H1 (cell line): ENCODE results near the gene NFIA. TPM values are rescaled to one million over a fixed set of nuclear protein-coding genes. Genes with fewer than 3 reads are reported as not detected.

Experiments
- CTCF ChIA-PET: fragments of 300-600 bp; sonication (Branson Sonifier 250); formaldehyde crosslinking; loops from one replicate; lab custom pipeline; 2021; ENCODE audit not compliant: partially characterized antibody; lab: Charles Lee
- POLR2A ChIA-PET: fragments of 300-600 bp; sonication (Branson Sonifier 250); formaldehyde crosslinking; loops from one replicate; lab custom pipeline; 2021; ENCODE audit warnings: inconsistent platforms; ENCODE audit not compliant: partially characterized antibody; lab: Charles Lee
- DNase-seq, 2 experiments: peaks; one replicate each; pipeline versions ENCODE4 v3.0.0 to v3.0.0-alpha.2; 2010 to 2022; ENCODE audit warnings: low spot score in 2 of 2, low read depth in 1 of 2, mixed read lengths in 1 of 2
- FAIRE-seq: peaks from 2 replicates; lab custom pipeline; 2011; peaks lifted over from hg19 to GRCh38; lab: Jason Lieb, UNC
- H2AFZ ChIP-seq: 2 replicates; pipeline ENCODE4 v1.8.1; 2012; ENCODE audit warnings: low read length, inconsistent platforms
- H2AK5ac ChIP-seq: 2 replicates; pipeline ENCODE4 v1.6.1; 2013; ENCODE audit warnings: low read depth, low read length
- H2BK120ac ChIP-seq: replicated peaks from 2 replicates; pipeline ENCODE3; 2013; ENCODE audit warnings: low read depth, low read length, inconsistent platforms
- H2BK12ac ChIP-seq: 2 replicates; pipeline ENCODE4 v1.6.1; 2013; ENCODE audit warnings: low read depth, low read length
- H2BK15ac ChIP-seq: 2 replicates; pipeline ENCODE4 v1.6.1; 2013; ENCODE audit warnings: low read length
- H2BK20ac ChIP-seq: 2 replicates; pipeline ENCODE4 v1.6.1; 2013; ENCODE audit warnings: low read length
- H2BK5ac ChIP-seq: 2 replicates; pipeline ENCODE4 v1.6.1; 2013; ENCODE audit warnings: low read depth, low read length
- H3K14ac ChIP-seq: 2 replicates; pipeline ENCODE4 v1.6.1; 2013; ENCODE audit warnings: inconsistent platforms; ENCODE audit not compliant: insufficient read length
- H3K18ac ChIP-seq: 2 replicates; pipeline ENCODE4 v1.6.1; 2013; ENCODE audit warnings: low read length; ENCODE audit errors: extremely low read depth
- H3K23ac ChIP-seq: 2 replicates; pipeline ENCODE4 v1.6.1; 2013; ENCODE audit warnings: inconsistent platforms; ENCODE audit not compliant: insufficient read length
- H3K23me2 ChIP-seq: 2 replicates; pipeline ENCODE4 v1.6.1; 2013; ENCODE audit warnings: low read depth, low read length
- H3K27ac ChIP-seq: 2 replicates; pipeline ENCODE4 v1.6.1; 2011; ENCODE audit warnings: low read depth, low read length, inconsistent platforms
- H3K27me3 ChIP-seq, 4 experiments: replicated peaks in 1 of 4; 1 replicate in 1 of 4; 2 replicates in 3 of 4; pipeline versions ENCODE4 v1.6.1 to v1.8.1; 2011 to 2013; ENCODE audit warnings: low read length in 3 of 4, mild to moderate bottlenecking in 3 of 4, inconsistent platforms in 2 of 4, mixed read lengths in 2 of 4, moderate library complexity in 1 of 4; ENCODE audit not compliant: control insufficient read depth in 3 of 4, insufficient read depth in 3 of 4; ENCODE audit errors: extremely low read depth in 1 of 4
- H3K36me3 ChIP-seq, 4 experiments: 2 replicates each; pipeline versions ENCODE4 v1.6.1 to v1.8.1; 2011 to 2013; ENCODE audit warnings: mild to moderate bottlenecking in 4 of 4, low read length in 3 of 4, moderate library complexity in 2 of 4, control low read depth in 1 of 4, inconsistent platforms in 1 of 4; ENCODE audit not compliant: insufficient read depth in 4 of 4, control insufficient read depth in 2 of 4
- H3K4ac ChIP-seq: replicated peaks from 2 replicates; pipeline ENCODE3; 2013; ENCODE audit warnings: low read length, low read depth, mixed read lengths, inconsistent platforms; ENCODE audit not compliant: insufficient read length
- H3K4me1 ChIP-seq, 4 experiments: replicated peaks in 1 of 4; 1 replicate in 1 of 4; 2 replicates in 3 of 4; pipeline versions ENCODE4 v1.6.1 to v1.8.1; 2011 to 2013; ENCODE audit warnings: low read length in 3 of 4, inconsistent platforms in 2 of 4, mixed read lengths in 1 of 4; ENCODE audit not compliant: insufficient read depth in 4 of 4, control insufficient read depth in 3 of 4
- H3K4me2 ChIP-seq, 2 experiments: 2 replicates each; pipeline versions ENCODE4 v1.6.1 to v1.8.1; 2011 to 2013; ENCODE audit warnings: low read depth in 2 of 2, low read length in 2 of 2, control low read depth in 1 of 2, inconsistent platforms in 1 of 2, mild to moderate bottlenecking in 1 of 2; ENCODE audit not compliant: insufficient read depth in 1 of 2
- H3K4me3 ChIP-seq, 4 experiments: fragments of 200-600, 300-600 bp in 1 of 4; sonication (generic), shearing (Covaris generic), sonication (Bioruptor Twin) in 1 of 4; 2 replicates each; pipeline versions ENCODE4 v1.5.1 to v1.8.1; 2011 to 2016; ENCODE audit warnings: low read length in 4 of 4, low read depth in 3 of 4, control low read depth in 2 of 4, inconsistent platforms in 2 of 4, mild to moderate bottlenecking in 2 of 4, mixed read lengths in 1 of 4, moderate library complexity in 1 of 4; ENCODE audit not compliant: insufficient read depth in 2 of 4; ENCODE audit errors: extremely low read depth in 1 of 4
- H3K56ac ChIP-seq: replicated peaks from 2 replicates; pipeline ENCODE3; 2013; ENCODE audit warnings: low read depth, mild to moderate bottlenecking, mixed read lengths, low read length, inconsistent platforms; ENCODE audit not compliant: insufficient read length
- H3K79me1 ChIP-seq: 2 replicates; pipeline ENCODE4 v1.6.1; 2013; ENCODE audit warnings: low read depth, low read length, control low read depth
- H3K79me2 ChIP-seq, 2 experiments: 2 replicates each; pipeline versions ENCODE4 v1.6.1 to v1.8.1; 2012 to 2013; ENCODE audit warnings: low read length in 2 of 2, mild to moderate bottlenecking in 2 of 2, inconsistent platforms in 1 of 2; ENCODE audit not compliant: insufficient read depth in 2 of 2, control insufficient read depth in 1 of 2
- H3K9ac ChIP-seq, 4 experiments: replicated peaks in 1 of 4; 1 replicate in 1 of 4; 2 replicates in 3 of 4; pipeline versions ENCODE4 v1.6.1 to v1.8.1; 2011 to 2013; ENCODE audit warnings: low read depth in 3 of 4, low read length in 3 of 4, control low read depth in 2 of 4, mild to moderate bottlenecking in 2 of 4, moderate library complexity in 2 of 4, inconsistent platforms in 1 of 4; ENCODE audit errors: extremely low read depth in 1 of 4
- H3K9me3 ChIP-seq, 2 experiments: 2 replicates each; pipeline versions ENCODE4 v1.6.1 to v1.8.1; 2012 to 2013; ENCODE audit warnings: mild to moderate bottlenecking in 2 of 2, moderate library complexity in 2 of 2, control low read depth in 1 of 2, inconsistent platforms in 1 of 2, low read depth in 1 of 2, low read length in 1 of 2, mixed read lengths in 1 of 2; ENCODE audit not compliant: insufficient read depth in 2 of 2
- H4K20me1 ChIP-seq, 2 experiments: replicated peaks in 1 of 2; 2 replicates each; pipeline versions ENCODE3 to v1.8.1; 2011 to 2013; ENCODE audit warnings: inconsistent platforms in 2 of 2, low read length in 2 of 2, mild to moderate bottlenecking in 1 of 2; ENCODE audit not compliant: insufficient read depth in 2 of 2, control insufficient read depth in 1 of 2
- H4K5ac ChIP-seq: 2 replicates; pipeline ENCODE4 v1.6.1; 2013; ENCODE audit warnings: low read length, low read depth, mixed read lengths, inconsistent platforms; ENCODE audit not compliant: insufficient read length
- H4K8ac ChIP-seq: 2 replicates; pipeline ENCODE4 v1.8.0; 2013; ENCODE audit warnings: mild to moderate bottlenecking, moderate library complexity, low read length, inconsistent platforms; ENCODE audit not compliant: insufficient read depth; ENCODE audit errors: extremely low read depth
- H4K91ac ChIP-seq: replicated peaks from 2 replicates; pipeline ENCODE3; 2013; ENCODE audit warnings: low read length, mixed read lengths, inconsistent platforms; ENCODE audit not compliant: insufficient read length
- BRCA1 ChIP-seq: IDR thresholded peaks from 2 replicates; pipeline ENCODE4 v1.6.1; 2012; ENCODE audit warnings: low read depth, low read length, improper control_type of control experiment
- CEBPB ChIP-seq: IDR thresholded peaks from 2 replicates; pipeline ENCODE4 v1.6.1; 2012; ENCODE audit warnings: low read depth, low read length
- FOSL1 ChIP-seq: IDR thresholded peaks from 2 replicates; pipeline ENCODE4 v1.6.1; 2011; ENCODE audit warnings: mild to moderate bottlenecking, low read depth, low read length, moderate library complexity; ENCODE audit not compliant: insufficient read depth
- GTF2F1 ChIP-seq: IDR thresholded peaks from 2 replicates; pipeline ENCODE4 v1.6.1; 2012; ENCODE audit warnings: low read depth, low read length, improper control_type of control experiment, borderline replicate concordance
- HDAC6 ChIP-seq: IDR thresholded peaks from one replicate; pipeline ENCODE4 v1.7.1; 2012; ENCODE audit warnings: low read depth, mild to moderate bottlenecking, inconsistent platforms, low read length, moderate library complexity
- KDM1A ChIP-seq: fragments of 200-600, 300-600 bp; sonication (generic); IDR thresholded peaks from 2 replicates; pipeline ENCODE4 v1.7.1; 2016; ENCODE audit warnings: mild to moderate bottlenecking, low read length, borderline replicate concordance
- RNF2 ChIP-seq: fragments of 200-900, 300-1000 bp; sonication (generic); IDR thresholded peaks from 2 replicates; pipeline ENCODE4 v1.7.1; 2016; ENCODE audit warnings: borderline replicate concordance, low read depth, mild to moderate bottlenecking, antibody characterized with exemption, low read length; ENCODE audit not compliant: poor library complexity, severe bottlenecking; ENCODE audit errors: missing control alignments
- RXRA ChIP-seq: IDR thresholded peaks from 2 replicates; pipeline ENCODE4 v1.6.1; 2011; ENCODE audit warnings: low read depth, mild to moderate bottlenecking, low read length, moderate library complexity; ENCODE audit not compliant: insufficient read depth
- SIN3A ChIP-seq, 2 experiments: IDR thresholded peaks in 1 of 2; conservative IDR thresholded peaks in 1 of 2; 2 replicates each; pipeline ENCODE4 v1.6.1; 2011 to 2012; ENCODE audit warnings: low read length in 2 of 2, improper control_type of control experiment in 1 of 2, low read depth in 1 of 2, mild to moderate bottlenecking in 1 of 2
- SP2 ChIP-seq: IDR thresholded peaks from 2 replicates; pipeline ENCODE4 v1.6.1; 2012; ENCODE audit warnings: mild to moderate bottlenecking, low read length, inconsistent platforms
- SUZ12 ChIP-seq: fragments of 200-600 bp; sonication (generic); IDR thresholded peaks from 2 replicates; pipeline ENCODE4 v1.6.1; 2012; ENCODE audit warnings: mild to moderate bottlenecking, inconsistent platforms, low read length, moderate library complexity, mixed read lengths
- TAF7 ChIP-seq: optimal IDR thresholded peaks from 2 replicates; pipeline ENCODE3; 2011; ENCODE audit warnings: low read depth, mild to moderate bottlenecking, inconsistent platforms, low read length, moderate library complexity, borderline replicate concordance
- TEAD4 ChIP-seq: IDR thresholded peaks from 2 replicates; pipeline ENCODE4 v1.6.1; 2012; ENCODE audit warnings: low read depth, low read length, inconsistent platforms, mixed read lengths
- WGBS, 2 experiments: shearing (Covaris generic) in 1 of 2; methylation state at CpG; one replicate each; pipeline versions ENCODE4 v1.1.6 to v1.1.7; 2013 to 2015; ENCODE audit warnings: low lambda C conversion rate in 2 of 2, mixed read lengths in 2 of 2, inconsistent platforms in 1 of 2, low coverage in 1 of 2, missing lambda C conversion rate in 1 of 2; ENCODE audit not compliant: insufficient replicate concordance in 2 of 2, insufficient coverage in 1 of 2, insufficient read length in 1 of 2; ENCODE audit errors: extremely low coverage in 1 of 2, missing lambda C conversion rate in 1 of 2; 5-methylcytosine and 5-hydroxymethylcytosine counted together
- polyA plus RNA-seq, 7 experiments: library from polyadenylated mRNA; depleted of rRNA in 3 of 7; stranded (reverse) in 5 of 7; unstranded in 2 of 7; fragments of >200 nt in 5 of 7; fragments of 200-250 nt in 2 of 7; gene quantifications; 1 replicate in 5 of 7; 2 replicates in 1 of 7; 4 replicates in 1 of 7; pipeline versions ENCODE4 v1.2.1 to v1.2.3, GENCODE V29; 2011 to 2013; ENCODE audit warnings: missing spikeins in 2 of 7, mixed read lengths in 2 of 7
- total RNA-seq: library from RNA; stranded (reverse); fragmentation: NEBNext Ultra II Directional; extraction: Animal tissue kit (Norgen Biotek cat#: 25700); gene quantifications from 2 replicates; pipeline ENCODE4 v1.2.1, GENCODE V29; 2021

The NFIA gene
- total and polyA plus RNA-seq, 2 of the 8 experiments (the other 6 are each of a cell fraction or from before 2014, with no cell fraction given): 1.8 to 2.3 TPM

GRCh38 chr1:61090546-61091202 lies 8.3 kb downstream of the NFIA start:
- no peaks in the 10 kb centered on the region for H4K20me1 ChIP-seq
- H3K23me2 ChIP-seq: no peaks in the 10 kb centered on the region
- ChIA-PET POLR2A (no interaction called here), CTCF (no interaction called here)
- no peak overlapping the region for H2BK5ac ChIP-seq
- H3K23ac ChIP-seq: no peak overlapping the region
- DNase-seq (no peak), FAIRE-seq (no peak)
- H2AFZ ChIP-seq: no peak overlapping the region
- H3K36me3 ChIP-seq: no peaks in the 10 kb centered on the region; a peak in 1 of 8 replicates
- H3K79me2 ChIP-seq: no peaks in the 10 kb centered on the region
- H3K9ac ChIP-seq: no peak overlapping the region
- H4K5ac ChIP-seq: no peak overlapping the region
- no peak overlapping the region for H3K56ac ChIP-seq
- no peak overlapping the region for H2BK12ac ChIP-seq
- H3K4me1 ChIP-seq: peaks cover 0 to 5% (median 0%) of the 10 kb centered on the region in 4 experiments; a peak in 1 of 7 replicates
- no peak overlapping the region for H3K27ac ChIP-seq
- H2BK120ac ChIP-seq: no peak overlapping the region
- no peak overlapping the region for H3K4ac ChIP-seq
- no peak overlapping the region for H4K91ac ChIP-seq
- H2BK20ac ChIP-seq: no peak overlapping the region
- H2BK15ac ChIP-seq: no peak overlapping the region
- no peaks in the 10 kb centered on the region for H3K9me3 ChIP-seq
- no peaks in the 10 kb centered on the region; the same call in 1 of the 2 replicates for H3K79me1 ChIP-seq
- no peak overlapping the region for H3K18ac ChIP-seq
- no peak overlapping the region for H4K8ac ChIP-seq
- no peak overlapping the region for H2AK5ac ChIP-seq
- no peak overlapping the region for H3K14ac ChIP-seq
- no peak overlapping the region for H3K4me3 ChIP-seq
- WGBS, 2 experiments: 92% methylated on average over 9 of the region's 9 CpGs; no CpG with 5 or more reads in 1 of the 2 experiments
- H3K27me3 ChIP-seq: peaks cover 0 to 1% (median 0%) of the 10 kb centered on the region in 4 experiments; a peak in 2 of 7 replicates
- no peak overlapping the region for H3K4me2 ChIP-seq
- no peak for TF ChIP-seq SUZ12
- TF ChIP-seq RXRA: no peak
- no peak for TF ChIP-seq TEAD4
- no peak for TF ChIP-seq CEBPB
- TF ChIP-seq GTF2F1: no peak
- no peak for TF ChIP-seq SP2
- TF ChIP-seq BRCA1: no peak
- TF ChIP-seq RNF2: no peak
- no peak for TF ChIP-seq KDM1A
- no peak for TF ChIP-seq TAF7
- TF ChIP-seq SIN3A (conservative IDR thresholded peaks at IDR 0.05 in 1 of 2, IDR thresholded peaks at IDR 0.05 in 1 of 2; ENCODE audit: low read depth in 1 of 2, low read length in 2 of 2): no peak
- TF ChIP-seq FOSL1: no peak
- no peak for TF ChIP-seq HDAC6
